BLaER1 (cell line): ENCODE results near the gene ZNF850.

ENCODE experiments used
- H3K27ac ChIP-seq: shearing (Covaris generic); formaldehyde crosslinking; 2 replicates; pipeline ENCODE4 v1.8.1; 2022
- H3K27me3 ChIP-seq: shearing (Covaris generic); formaldehyde crosslinking; 2 replicates; pipeline ENCODE4 v1.8.1; 2022
- H3K36me3 ChIP-seq: shearing (Covaris generic); formaldehyde crosslinking; 2 replicates; pipeline ENCODE4 v1.8.1; 2022
- H3K4me1 ChIP-seq: shearing (Covaris generic); formaldehyde crosslinking; 2 replicates; pipeline ENCODE4 v1.8.1; 2022
- H3K4me2 ChIP-seq: shearing (Covaris generic); formaldehyde crosslinking; 2 replicates; pipeline ENCODE4 v1.8.1; 2022
- H3K4me3 ChIP-seq: shearing (Covaris generic); formaldehyde crosslinking; 2 replicates; pipeline ENCODE4 v1.8.1; 2022
- H3K9ac ChIP-seq: shearing (Covaris generic); formaldehyde crosslinking; 2 replicates; pipeline ENCODE4 v1.8.1; 2022
- H3K9me3 ChIP-seq: shearing (Covaris generic); formaldehyde crosslinking; 2 replicates; pipeline ENCODE4 v1.8.1; 2022
- H4K20me1 ChIP-seq: shearing (Covaris generic); formaldehyde crosslinking; 2 replicates; pipeline ENCODE4 v1.8.1; 2022
- Cebpa-rat ChIP-seq: shearing (Covaris generic); IDR thresholded peaks from 2 replicates; pipeline ENCODE4 v1.8.1; 2022

ZNF850 gene

DNA sequence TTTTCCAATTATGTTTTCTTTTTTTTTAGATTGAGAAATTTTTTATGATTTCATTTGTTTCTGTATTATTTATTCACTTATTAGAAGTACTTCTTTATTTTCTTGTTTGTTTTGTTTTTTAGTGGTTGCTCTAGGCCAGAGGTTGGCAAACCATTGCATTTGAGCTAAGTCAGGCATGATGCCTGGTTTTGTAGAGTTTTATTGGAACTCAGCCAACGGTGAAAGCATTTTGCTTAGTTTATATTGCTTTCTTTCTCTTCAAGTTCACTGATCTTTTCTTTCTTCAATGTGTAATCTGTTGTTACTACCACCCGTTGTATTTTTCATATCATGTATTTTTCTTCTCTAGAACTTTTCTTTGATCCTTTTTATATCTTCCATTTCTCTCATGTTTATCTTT lies 65.5 kb downstream of the ZNF850 start:
- peaks cover 92% of the 10 kb centered on the region for H3K9me3 ChIP-seq
- no peak overlapping the region for H3K4me3 ChIP-seq
- H3K4me1 ChIP-seq = no peaks in the 10 kb centered on the region
- H4K20me1 ChIP-seq = no peaks in the 10 kb centered on the region
- no peak for TF ChIP-seq Cebpa-rat
- no peak overlapping the region for H3K27ac ChIP-seq
- H3K36me3 ChIP-seq = peaks cover 88% of the 10 kb centered on the region
- no peak overlapping the region for H3K9ac ChIP-seq
- H3K27me3 ChIP-seq = no peaks in the 10 kb centered on the region
- no peak overlapping the region for H3K4me2 ChIP-seq

DNA sequence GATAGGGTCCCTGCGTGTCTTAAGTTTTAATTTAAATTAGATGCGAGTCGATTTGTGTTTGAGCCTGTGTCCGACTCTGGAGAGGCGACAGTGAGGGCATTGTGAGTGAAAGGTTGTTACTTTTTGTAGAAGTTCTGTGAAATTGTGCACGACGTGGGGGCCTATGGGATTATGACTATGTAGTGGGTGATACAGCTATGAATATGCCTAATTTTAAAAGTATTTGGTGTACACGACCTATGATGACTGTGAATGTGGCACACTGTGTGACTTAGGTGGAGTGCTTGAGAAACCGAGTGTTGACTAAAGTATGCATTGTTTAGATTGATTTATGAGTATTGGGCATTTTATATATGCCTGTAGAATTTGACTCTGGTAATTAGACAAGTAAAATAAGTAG lies 84.5 kb downstream of the ZNF850 start:
- Histone ChIP-seq H3K9ac (peak overlapping the region; percentile 91), H3K36me3 (peaks cover 57% of the 10 kb centered on the region), H4K20me1 (no peaks in the 10 kb centered on the region), H3K9me3 (peaks cover 52% of the 10 kb centered on the region), H3K4me3 (peak overlapping the region; percentile 90), H3K4me1 (peaks cover 22% of the 10 kb centered on the region), H3K27me3 (no peaks in the 10 kb centered on the region), H3K4me2 (peak overlapping the region; percentile 97), H3K27ac (peak overlapping the region; percentile 85)
- no peak for TF ChIP-seq Cebpa-rat

DNA sequence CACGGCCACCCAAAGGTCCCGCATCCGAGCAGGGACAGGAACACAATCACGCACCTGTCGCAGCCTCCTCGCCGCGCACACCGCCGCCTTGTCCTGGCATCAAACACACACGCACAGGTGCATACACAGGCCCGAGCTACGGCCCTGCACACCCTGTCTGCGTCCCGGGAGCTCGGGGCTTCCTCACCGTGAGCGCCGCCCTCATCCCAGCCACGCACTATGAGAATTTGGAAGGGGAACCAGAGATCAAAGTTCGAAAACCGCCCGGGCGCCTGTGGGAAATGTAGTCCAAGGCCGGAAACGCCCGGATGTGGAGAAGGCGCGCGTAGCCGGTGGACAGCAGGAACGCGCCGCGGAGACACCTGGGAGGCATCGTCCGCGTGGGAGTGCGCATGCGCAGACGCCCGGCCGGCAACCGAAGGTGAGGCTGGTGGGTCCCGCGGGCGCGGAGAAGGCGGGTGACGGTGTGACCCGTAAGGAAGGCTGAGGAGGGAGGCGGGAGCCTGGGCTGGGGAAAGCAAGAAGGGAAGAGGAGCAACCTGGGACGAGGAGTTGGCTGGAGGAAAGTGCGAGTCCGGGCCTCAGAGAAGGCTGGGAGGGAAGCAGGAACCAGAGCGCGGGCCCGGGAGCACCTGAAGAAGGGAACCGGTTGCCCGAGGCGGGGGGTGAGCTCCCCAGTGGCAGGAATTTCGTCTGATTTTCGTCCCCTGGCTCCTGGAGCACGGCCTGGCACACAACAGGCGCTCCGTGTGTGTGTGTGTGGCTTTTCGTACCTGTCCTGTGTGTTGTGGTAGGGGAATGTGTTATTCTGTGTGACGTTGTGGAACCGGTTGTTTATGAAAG lies 85.2 kb downstream of the ZNF850 start, which contains the start of gene ZNF567:
Gene ZNF567 (plus strand): TSS at position 399 of the 843 bp plus-strand sequence. CDS start 7,256 bp downstream, outside the sequence.
- peak within 1 kb of the TSS; percentile 90 for H3K4me3 ChIP-seq
- TF ChIP-seq Cebpa-rat = no peak
- H3K9me3 ChIP-seq = peaks cover 52% of the 10 kb centered on the region

DNA sequence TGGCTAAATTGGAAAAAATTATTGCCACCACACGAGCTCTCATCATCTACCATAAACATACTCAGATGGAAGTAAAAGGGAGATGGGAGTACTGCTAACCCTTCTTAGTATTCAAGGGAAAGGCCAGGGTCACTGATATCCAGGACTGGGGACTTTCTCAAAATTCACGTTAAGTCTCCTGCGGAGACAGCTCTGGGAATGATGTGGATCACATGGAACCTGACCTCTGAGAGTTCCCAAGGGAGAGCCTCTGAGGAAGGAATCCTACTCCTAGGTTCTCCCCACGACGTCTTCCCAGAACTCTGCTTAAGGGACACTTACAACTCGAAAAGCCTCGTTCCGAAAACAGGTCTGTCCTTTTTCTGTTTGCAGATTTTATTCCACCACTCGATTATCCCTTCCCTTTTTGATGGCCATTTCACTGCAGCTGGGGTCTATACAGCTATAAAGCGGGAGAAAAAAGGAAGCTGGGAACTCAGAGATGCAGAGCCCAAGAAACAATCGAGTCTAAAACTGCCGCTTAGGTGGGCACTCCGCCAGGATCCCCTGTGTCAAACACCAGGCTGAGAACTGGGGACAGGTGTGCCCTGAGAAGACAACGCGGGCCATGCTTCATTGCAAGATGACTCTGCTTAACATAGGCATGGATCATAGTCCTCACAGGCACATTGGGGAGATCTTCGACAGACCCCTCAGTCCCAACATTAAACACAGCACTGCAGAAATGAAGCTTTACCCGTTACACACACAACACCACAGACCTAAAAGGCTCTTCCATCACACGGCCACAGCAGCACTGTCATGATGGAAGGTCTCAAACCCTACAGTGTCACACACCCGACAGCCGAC lies 86.0 kb downstream of the ZNF850 start:
- H3K4me3 ChIP-seq = peak overlapping the region; percentile 90
- H3K9me3 ChIP-seq = peaks cover 50% of the 10 kb centered on the region
- TF ChIP-seq Cebpa-rat = no peak
- H3K4me2 ChIP-seq = peak overlapping the region; percentile 97
- H4K20me1 ChIP-seq = no peaks in the 10 kb centered on the region
- peak overlapping the region; percentile 91 for H3K9ac ChIP-seq
- H3K4me1 ChIP-seq = peaks cover 22% of the 10 kb centered on the region
- peak overlapping the region; percentile 85 for H3K27ac ChIP-seq
- peaks cover 43% of the 10 kb centered on the region for H3K36me3 ChIP-seq
- no peaks in the 10 kb centered on the region for H3K27me3 ChIP-seq

More for the DNA sequence above, 85.2 kb downstream of the ZNF850 start, which contains the start of gene ZNF567:
- Histone ChIP-seq H3K4me1 (peaks cover 22% of the 10 kb centered on the region), H3K4me2 (peak within 1 kb of the TSS; percentile 97), H3K27me3 (no peaks in the 10 kb centered on the region), H4K20me1 (no peaks in the 10 kb centered on the region), H3K36me3 (peaks cover 51% of the 10 kb centered on the region), H3K9ac (peak within 1 kb of the TSS; percentile 91), H3K27ac (peak within 1 kb of the TSS; percentile 85)

DNA sequence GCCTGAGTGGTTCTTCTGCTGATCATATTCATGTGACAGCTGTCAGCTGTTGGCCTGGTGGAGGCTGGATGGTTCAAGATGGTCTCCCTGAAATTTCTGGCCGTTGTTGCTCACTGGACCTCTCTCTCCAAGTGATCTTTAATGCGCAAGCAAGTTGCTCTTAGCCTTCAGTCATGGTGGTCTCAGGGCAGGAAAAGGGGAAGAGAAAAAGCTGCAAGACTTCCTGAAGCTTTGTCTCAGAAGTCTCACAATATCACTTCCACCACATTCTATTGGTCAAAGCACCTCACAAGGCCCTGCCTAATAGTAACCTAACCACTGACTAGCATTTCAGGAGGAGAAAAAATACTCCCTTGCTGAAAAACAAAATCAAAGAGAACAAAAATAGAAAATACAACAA lies 86.8 kb downstream of the ZNF850 start:
- no peak for TF ChIP-seq Cebpa-rat
- no peak overlapping the region for H3K9ac ChIP-seq

DNA sequence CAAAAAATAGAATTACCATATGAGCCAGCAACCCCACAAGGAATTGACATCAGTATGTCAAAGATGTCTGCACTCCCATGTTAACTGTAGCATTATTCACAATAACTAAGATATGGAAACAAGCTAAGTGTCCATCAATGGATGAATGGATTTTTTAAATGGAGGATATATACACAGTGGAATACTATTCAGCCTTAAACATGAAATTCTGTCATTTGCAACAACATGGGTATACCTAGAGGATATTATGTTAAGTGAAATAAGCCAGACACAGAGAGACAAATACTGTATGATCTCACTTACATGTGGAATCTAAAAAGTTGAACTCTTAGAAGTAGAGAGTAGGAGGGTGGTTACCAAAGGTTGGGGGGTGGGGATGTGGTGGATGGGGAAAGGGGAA lies 93.2 kb downstream of the ZNF850 start:
- H3K4me1 ChIP-seq = no peaks in the 10 kb centered on the region
- H3K27me3 ChIP-seq = no peaks in the 10 kb centered on the region
- no peaks in the 10 kb centered on the region for H4K20me1 ChIP-seq
- peaks cover 81% of the 10 kb centered on the region for H3K9me3 ChIP-seq
- no peak overlapping the region for H3K4me2 ChIP-seq
- TF ChIP-seq Cebpa-rat = no peak
- H3K27ac ChIP-seq = no peak overlapping the region
- H3K36me3 ChIP-seq = peaks cover 56% of the 10 kb centered on the region
- H3K9ac ChIP-seq = no peak overlapping the region
- H3K4me3 ChIP-seq = no peak overlapping the region

More for the DNA sequence above, 86.8 kb downstream of the ZNF850 start:
- Histone ChIP-seq H3K4me2 (peak overlapping the region; percentile 97), H3K27ac (no peak overlapping the region), H3K27me3 (no peaks in the 10 kb centered on the region), H3K4me3 (peak overlapping the region; percentile 90), H3K36me3 (peaks cover 43% of the 10 kb centered on the region), H3K4me1 (peaks cover 22% of the 10 kb centered on the region), H4K20me1 (no peaks in the 10 kb centered on the region), H3K9me3 (peaks cover 46% of the 10 kb centered on the region)

DNA sequence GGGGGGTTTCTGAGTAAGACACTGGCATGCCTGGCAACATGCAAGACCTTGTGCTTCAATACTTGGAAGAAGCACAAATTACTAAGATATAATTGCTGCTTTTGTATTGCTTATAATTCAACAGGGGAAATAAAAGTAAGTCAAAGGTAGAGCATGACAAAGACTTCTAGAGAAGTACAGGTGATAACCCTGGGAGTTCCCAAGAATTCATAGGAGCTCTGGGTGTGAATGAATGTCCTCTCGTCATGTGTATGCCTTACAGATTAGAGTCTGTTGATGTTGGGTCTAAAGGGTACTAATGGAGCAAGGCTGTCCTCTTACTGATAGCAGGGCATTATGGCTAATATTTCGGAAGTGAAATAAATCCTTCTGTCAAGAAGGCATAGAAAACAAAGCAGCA lies 98.4 kb downstream of the ZNF850 start:
- Histone ChIP-seq H3K4me1 (no peaks in the 10 kb centered on the region), H3K27me3 (no peaks in the 10 kb centered on the region), H3K27ac (no peak overlapping the region), H3K9ac (no peak overlapping the region), H3K9me3 (peaks cover 93% of the 10 kb centered on the region), H3K36me3 (peaks cover 67% of the 10 kb centered on the region), H3K4me3 (no peak overlapping the region), H3K4me2 (no peak overlapping the region), H4K20me1 (no peaks in the 10 kb centered on the region)
- no peak for TF ChIP-seq Cebpa-rat

DNA sequence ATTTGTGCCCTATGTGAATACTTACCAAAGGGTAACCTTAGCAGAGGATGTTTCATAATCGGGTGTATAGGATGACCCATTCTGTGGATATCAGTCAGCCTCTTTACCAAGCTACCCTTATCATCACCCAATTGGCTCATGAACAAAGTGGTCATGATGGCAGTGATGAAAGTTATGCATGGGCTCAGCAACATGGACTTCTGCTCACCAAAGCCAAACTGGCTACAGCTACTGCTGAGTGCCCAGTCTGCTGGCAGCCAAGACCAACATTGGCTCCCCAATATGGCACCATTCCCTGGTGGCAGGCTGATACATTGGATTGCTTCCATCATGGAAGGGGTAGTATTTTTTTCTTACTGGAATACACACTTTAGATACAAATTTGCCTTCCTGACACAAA lies 100.2 kb downstream of the ZNF850 start:
- H3K9me3 ChIP-seq = peaks cover 91% of the 10 kb centered on the region
- TF ChIP-seq Cebpa-rat = no peak
- no peak overlapping the region for H3K4me2 ChIP-seq

DNA sequence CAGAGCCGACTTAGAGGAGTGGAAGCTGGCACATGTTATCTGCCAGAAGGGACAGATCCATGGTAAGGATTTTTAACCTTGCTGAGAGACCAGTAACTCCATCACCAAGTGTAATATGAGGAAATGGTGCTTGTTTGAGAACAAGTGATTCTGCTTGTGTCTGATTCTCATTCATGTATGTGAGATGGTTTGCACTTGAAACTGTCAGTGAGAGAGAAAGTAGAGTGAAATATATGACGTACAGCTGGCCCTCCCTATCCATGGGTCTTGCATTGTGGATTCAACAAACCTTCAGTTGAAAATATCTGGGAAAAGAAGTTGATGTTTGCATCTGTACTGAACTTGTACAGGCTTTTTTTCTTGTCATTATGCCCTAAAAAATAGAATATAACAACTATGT lies 104.0 kb downstream of the ZNF850 start:
- Histone ChIP-seq H3K36me3 (peaks cover 73% of the 10 kb centered on the region), H3K27me3 (no peaks in the 10 kb centered on the region), H3K4me1 (peaks cover 15% of the 10 kb centered on the region; the same call in 1 of the 2 replicates), H4K20me1 (no peaks in the 10 kb centered on the region), H3K9me3 (peaks cover 94% of the 10 kb centered on the region), H3K4me2 (no peak overlapping the region), H3K4me3 (0 out of 2 replicates have a peak overlapping the region, but pooled peaks have one; percentile 22), H3K9ac (no peak overlapping the region), H3K27ac (no peak overlapping the region)
- no peak for TF ChIP-seq Cebpa-rat

More for the DNA sequence above, 100.2 kb downstream of the ZNF850 start:
- no peaks in the 10 kb centered on the region for H4K20me1 ChIP-seq
- H3K27me3 ChIP-seq = no peaks in the 10 kb centered on the region
- peaks cover 63% of the 10 kb centered on the region for H3K36me3 ChIP-seq
- H3K27ac ChIP-seq = no peak overlapping the region
- no peak overlapping the region for H3K4me3 ChIP-seq
- no peak overlapping the region for H3K9ac ChIP-seq
- peaks cover 7% of the 10 kb centered on the region; the same call in 1 of the 2 replicates for H3K4me1 ChIP-seq
